HG02970 (cell line): ENCODE measurements around the gene PLXNA3.

Experiments used
- ATAC-seq: cut with Tn5 transposase; IDR thresholded peaks from one replicate; pipeline ENCODE4 v1.9.1; 2021; ENCODE audit warnings: mild to moderate bottlenecking, moderate library complexity, moderate number of reproducible peaks; ENCODE audit not compliant: unreplicated experiment, low FRiP score

The PLXNA3 gene

DNA sequence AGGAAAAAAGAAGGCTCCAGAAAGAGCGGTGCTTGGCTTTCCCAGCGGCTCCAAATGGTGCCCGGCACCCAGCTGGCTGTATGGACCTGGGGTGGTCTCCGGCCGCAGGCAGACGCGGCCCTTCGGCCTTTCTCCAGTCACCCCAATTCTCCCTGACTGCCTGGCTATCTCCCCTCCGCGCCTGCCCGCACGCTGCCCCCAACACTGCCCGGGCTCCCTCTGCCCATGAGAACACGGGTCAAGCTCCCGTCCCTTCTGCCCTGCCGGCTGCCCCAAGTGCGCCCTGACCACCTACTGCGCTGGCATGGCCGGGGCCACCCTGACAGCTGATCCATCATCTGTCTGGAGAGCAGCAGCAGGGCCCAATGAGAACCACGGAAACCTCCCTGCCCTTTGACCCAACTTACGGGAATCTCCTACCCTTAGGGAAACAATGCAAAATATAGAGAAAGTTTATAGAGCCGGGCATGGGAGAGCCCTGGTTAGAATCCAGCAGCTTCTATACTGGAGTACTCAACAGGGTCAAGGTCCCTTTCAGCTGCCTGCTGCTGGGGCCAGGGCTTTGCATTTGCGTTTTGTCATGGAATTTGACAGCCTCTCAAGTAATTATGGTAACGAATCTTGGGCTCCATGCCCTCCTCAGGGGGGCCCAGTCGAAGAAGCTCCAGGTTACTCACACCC is 59.2 kb downstream of the PLXNA3 start:
- no peak for ATAC-seq

DNA sequence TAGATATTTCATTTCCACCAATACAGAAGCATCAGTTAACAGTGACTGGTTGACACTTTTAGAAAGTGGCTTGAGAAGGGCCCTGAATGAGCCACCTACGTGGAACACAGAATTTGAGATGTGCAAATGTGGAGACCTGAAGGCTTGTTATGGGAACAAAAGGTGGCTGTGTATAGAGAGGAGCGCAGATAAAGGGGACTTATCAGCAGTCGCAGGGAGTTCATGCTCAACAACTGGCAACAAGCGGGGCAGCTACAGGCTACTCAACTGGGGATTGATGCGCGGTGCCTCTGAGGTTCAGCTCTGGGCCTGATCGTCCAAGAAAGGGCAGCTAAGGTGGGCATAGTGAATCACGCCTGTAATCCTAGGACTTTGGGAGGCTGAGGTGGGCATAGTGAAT is 61.3 kb downstream of the PLXNA3 start:
- no peak for ATAC-seq

DNA sequence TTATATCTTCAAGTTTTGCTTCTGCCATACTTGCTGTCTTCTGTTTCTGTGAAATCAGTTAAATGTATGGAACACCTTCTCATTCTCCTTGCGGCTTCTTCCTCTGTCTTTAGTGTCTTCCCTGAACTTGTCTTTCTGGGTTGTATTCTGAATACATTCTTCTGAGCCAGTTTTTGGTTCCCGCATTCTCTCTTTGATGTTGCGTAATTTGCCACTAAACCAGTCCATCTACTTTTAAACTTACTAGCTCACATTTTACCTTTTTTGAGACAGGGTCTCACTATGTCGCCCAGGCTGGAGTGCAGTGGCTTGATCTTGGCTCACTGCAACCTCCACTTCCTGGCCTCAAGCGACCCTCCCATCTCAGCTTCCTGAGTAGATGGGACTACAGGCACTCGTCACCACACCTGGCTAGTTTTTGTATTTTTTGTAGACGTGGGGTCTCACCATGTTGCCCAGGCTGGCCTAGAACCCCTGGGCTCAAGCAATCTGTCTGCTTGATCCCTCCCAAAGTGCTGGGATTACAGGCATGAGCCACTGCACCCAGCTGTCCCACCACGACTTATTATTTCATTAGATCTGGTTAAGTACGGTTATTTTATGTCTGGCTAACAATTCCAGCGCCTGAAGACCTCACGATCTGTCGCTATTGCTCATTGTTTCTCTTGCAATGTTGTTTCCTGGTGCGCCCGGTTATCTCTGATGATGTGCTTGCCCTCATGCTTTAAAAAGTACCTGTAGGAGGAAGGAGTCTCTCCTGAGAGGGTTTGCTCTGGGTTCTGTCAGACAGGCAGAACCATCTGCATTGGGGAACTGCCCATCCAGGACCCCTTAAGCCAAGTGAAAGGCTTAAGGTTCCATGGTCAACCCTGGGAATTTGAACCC is 67.8 kb downstream of the PLXNA3 start:
- ATAC-seq, result no peak

DNA sequence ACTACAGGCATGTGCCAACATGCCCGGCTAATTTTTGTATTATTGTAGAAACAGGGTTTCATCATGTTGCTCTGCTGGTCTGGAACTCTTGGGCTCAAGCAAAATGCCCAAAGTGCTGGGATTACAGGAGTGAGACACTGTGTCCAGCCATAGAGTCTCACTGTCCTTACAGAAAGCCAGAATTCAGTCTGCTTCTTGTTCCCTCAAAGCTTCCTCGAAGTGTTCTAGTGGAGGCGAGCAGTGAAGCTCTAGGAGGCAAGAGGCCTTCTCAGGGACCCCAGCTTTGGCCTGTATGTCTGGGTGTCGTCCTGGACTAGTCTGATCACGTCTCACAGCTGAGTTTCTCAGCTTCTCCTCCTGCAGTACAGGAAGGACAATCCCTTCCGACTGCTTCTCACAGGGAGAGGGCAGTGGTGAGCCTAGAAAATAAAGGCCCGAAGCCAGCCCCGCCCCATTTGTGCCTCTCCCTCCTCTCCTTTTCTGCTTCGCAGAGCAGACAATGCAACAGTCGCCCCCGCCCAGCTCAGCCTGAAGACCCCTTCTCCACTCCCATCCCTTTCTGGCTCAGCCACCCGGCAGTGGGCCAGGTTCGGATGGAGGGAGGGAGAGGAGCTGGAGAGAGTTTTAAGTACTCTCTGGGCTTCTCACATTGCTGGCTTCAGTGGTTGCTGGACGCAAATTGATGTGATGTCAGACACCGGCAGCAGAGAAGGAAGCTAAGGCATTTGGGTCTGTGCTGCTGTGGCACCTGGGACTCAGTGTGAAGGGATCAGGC is 69.0 kb downstream of the PLXNA3 start:
- no peak for ATAC-seq
